Astrocyte of the spinal cord (primary cell): ENCODE data around the gene AGPS.

Experiments
- DNase-seq: peaks from one replicate; pipeline ENCODE4 v3.0.0; 2011; ENCODE audit warnings: low read depth, low spot score
- H3K4me3 ChIP-seq: 2 replicates; pipeline ENCODE4 v1.5.1; 2011; ENCODE audit warnings: low read depth, mild to moderate bottlenecking, low read length, moderate library complexity
- CTCF ChIP-seq: IDR thresholded peaks from 2 replicates; pipeline ENCODE4 v1.5.1; 2012; ENCODE audit warnings: low read depth, mild to moderate bottlenecking, low read length, inconsistent platforms
- in situ Hi-C: cut with HindIII; loops from 2 replicates; pipeline ENCODE4 v1.10.0; 2017; ENCODE audit warnings: low sequenced_read_pairs

The AGPS gene

GRCh38 chr2:177496921-177497320 lies 104.3 kb downstream of the AGPS start:
- DNase-seq, result no peak
- TF ChIP-seq CTCF, result no peak
- in situ Hi-C loops, result no loop called here
- H3K4me3 ChIP-seq, result no peak overlapping the region

GRCh38 chr2:177501186-177501585 lies 108.6 kb downstream of the AGPS start:
- no peak overlapping the region for H3K4me3 ChIP-seq
- in situ Hi-C loops, result no loop called here
- no peak for DNase-seq
- TF ChIP-seq CTCF, result no peak

GRCh38 chr2:177506505-177506904 lies 113.9 kb downstream of the AGPS start:
- DNase-seq, result no peak
- no peak overlapping the region for H3K4me3 ChIP-seq
- no peak for TF ChIP-seq CTCF
- in situ Hi-C loops, result no loop called here

- in situ Hi-C loops, result no loop called here
Measured at GRCh38 chr2:177506998-177507397, 114.4 kb downstream of the AGPS start.

GRCh38 chr2:177516824-177517544 lies 124.4 kb downstream of the AGPS start:
- TF ChIP-seq CTCF, result no peak
- H3K4me3 ChIP-seq, result no peak overlapping the region
- no peak for DNase-seq
- in situ Hi-C loops, result no loop called here

More at GRCh38 chr2:177506998-177507397, 114.4 kb downstream of the AGPS start:
- DNase-seq, result no peak
- no peak overlapping the region for H3K4me3 ChIP-seq
- no peak for TF ChIP-seq CTCF

GRCh38 chr2:177518754-177519153 lies 126.2 kb downstream of the AGPS start:
- no peak for DNase-seq
- no peak overlapping the region for H3K4me3 ChIP-seq
- no peak for TF ChIP-seq CTCF
- in situ Hi-C loops, result no loop called here
